ENCODE results near the gene RAB33A. TPM values are rescaled to one million over a fixed set of nuclear protein-coding genes. Genes with fewer than 3 reads are reported as not detected.
"Not testable (repeated sequence)": the region's sequence is repeated elsewhere in the genome, so short reads cannot be mapped to it uniquely, and the experiment has no call there.

RAB33A gene
- total RNA-seq, 2 experiments from 2014 or later = 16.4 to 17.3 TPM

DNA sequence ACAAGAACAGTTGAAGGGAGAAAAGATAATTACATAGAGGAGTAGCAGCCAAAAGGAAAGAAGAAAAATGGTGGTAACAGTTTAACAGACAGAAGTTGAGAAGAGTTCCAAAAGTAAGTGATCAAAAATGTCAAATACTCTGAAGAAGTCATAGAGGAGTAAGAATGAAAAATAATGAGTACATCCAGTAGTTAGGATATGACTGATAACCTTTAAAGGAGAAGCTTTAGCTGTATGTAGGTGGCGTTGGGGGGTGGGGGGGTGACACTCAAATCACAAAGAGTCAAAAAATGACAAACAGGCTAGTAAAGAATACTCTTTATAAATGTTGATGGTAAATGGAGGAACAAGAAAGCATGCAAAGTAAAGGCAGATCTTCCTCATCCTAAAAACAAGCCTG is 40.6 kb downstream of the RAB33A start:
- ChIA-PET POLR2A (interaction anchor here (0.6 to 1.1 kb wide), 2 partner anchors 55 to 285 kb away, joined by 4 read pairs; no protein-coding TSS in a partner anchor), CTCF (no interaction called here)

DNA sequence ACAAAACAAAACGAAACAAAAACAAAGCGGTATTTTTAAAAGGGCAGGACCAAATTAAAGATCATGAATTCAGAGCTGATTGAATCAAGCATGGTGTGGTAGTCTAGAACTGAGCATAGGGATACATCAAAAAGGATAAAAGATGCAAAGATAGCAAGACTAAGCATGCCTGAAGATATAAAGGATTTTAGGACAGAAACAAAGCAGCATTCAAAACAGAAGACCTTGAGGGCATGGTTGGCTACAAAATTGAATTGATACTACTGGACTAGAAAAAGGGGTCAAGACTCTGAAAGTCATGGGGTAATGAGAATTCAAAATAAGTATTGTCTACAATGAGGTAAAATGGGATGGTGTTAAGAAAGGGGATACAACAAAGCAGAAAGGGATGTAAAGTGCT is 41.6 kb downstream of the RAB33A start:
- POLR2A ChIA-PET = no interaction called here

DNA sequence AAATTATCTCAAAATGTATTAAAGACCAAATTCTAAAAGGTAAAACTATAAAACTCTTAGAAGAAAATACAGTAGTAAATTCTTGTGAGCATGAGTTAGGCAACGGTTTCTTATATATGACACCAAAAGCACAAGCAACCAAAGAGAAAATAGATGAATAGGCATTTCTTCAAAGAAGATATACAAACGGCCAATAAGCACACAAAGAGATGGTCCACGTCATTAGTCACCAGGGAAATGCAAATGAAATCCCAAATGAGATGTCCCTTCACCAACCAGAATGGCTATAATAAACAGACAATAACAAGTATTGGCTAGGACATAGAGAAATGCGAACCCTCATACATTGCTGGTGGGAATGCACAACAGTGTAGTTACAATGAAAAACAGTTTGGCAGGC is 44.6 kb downstream of the RAB33A start:
- ChIA-PET POLR2A (no interaction called here), CTCF (no interaction called here)

More for the DNA sequence above, 41.6 kb downstream of the RAB33A start:
- CTCF ChIA-PET = no interaction called here

DNA sequence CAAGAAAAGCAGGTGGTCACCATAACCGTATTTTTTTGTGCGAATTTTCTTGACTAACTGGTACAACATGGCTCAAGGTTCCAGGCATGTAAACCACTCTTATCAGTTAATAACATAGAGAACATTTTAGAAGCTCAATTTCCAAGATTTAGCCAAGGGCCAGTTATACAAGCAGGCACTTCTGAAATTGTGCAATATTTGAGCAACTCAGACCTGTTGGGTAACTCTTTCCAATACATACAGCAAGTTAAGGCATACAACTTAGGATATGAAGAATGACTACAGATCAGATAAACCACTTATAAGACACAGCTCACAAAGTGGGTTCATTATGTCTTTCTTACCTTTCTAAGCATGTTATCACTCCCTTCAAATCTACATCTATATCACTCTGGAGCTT is 53.0 kb downstream of the RAB33A start:
- ChIA-PET CTCF (interaction anchor here (0.5 kb wide), 1 partner anchor 27 kb away, joined by 3 read pairs; no protein-coding TSS in a partner anchor), POLR2A (no interaction called here)

DNA sequence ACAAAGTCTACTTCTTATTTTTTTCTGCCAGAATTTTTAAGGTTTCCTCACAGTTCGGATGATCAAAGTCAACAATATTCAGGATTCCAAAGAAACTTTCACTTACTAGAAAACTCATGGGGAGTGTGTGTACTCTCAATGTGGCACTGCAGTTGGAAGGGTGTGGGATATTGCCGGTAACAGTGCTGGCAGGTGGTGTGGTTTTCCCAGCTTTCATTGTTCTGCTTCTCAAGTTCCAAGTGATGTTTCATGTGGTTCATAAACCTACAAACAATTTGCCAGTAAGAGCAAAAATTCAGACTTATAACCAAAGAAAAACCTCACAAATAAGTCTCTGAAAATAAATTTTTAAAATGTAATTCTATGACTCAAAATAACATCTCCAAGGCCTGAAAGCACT is 57.1 kb downstream of the RAB33A start:
- ChIA-PET CTCF (no interaction called here), POLR2A (no interaction called here)

DNA sequence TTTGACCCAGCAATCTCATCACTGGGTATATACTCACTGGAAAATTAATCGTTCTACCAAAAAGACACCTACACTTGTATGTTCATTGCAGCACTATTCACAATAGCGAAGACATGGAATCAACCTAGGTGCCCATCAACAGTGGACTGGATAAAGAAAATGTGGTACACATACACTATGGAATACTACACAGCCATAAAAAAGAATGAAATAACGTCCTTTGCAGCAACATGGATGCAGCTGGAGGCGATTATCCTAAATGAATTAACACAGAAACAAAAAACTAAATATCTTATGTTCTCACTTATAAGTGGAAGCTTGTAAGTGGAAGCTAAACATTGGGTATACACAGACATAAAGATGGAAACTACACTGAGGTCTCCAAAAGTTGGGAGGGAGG is 59.4 kb downstream of the RAB33A start:
- CTCF ChIA-PET = not testable (repeated sequence)

More for the DNA sequence above, 59.4 kb downstream of the RAB33A start:
- POLR2A ChIA-PET = not testable (repeated sequence)

Other genes with a start within 250 kb of the RAB33A start
- 10 to 100 TPM; 11.6 to 12.6 TPM for gene BCORL1, start 189.3 kb upstream of the RAB33A start, total RNA-seq
- gene ELF4, start 61.5 kb upstream of the RAB33A start, total RNA-seq = 10 to 100 TPM; 21.4 to 22.5 TPM
- 10 to 100 TPM; 56.1 to 58.9 TPM for gene AIFM1, start 6.1 kb upstream of the RAB33A start, total RNA-seq
- gene ZNF280C, start 96.9 kb downstream of the RAB33A start, total RNA-seq = 1 to 10 TPM; 7.1 TPM
- gene SLC25A14, start 168.0 kb downstream of the RAB33A start, total RNA-seq = 10 to 100 TPM; 14.5 to 15.1 TPM
- not detected for gene GPR119, start 213.7 kb downstream of the RAB33A start, total RNA-seq
- 10 to 100 TPM; 27.2 to 28.3 TPM for gene RBMX2, start 230.0 kb downstream of the RAB33A start, total RNA-seq

All from activated CD8-positive, alpha-beta memory T cell treated with anti-CD3 and anti-CD28 coated beads for 36 hours (primary cell).